Fibroblast of mammary gland (primary cell): Measurements from ENCODE around the gene BPIFA1.

Experiments used
- DNase-seq: peaks from one replicate; pipeline ENCODE4 v3.0.0-alpha.2; 2010; ENCODE audit warnings: low read depth
- H3K4me3 ChIP-seq: 2 replicates; pipeline ENCODE4 v1.5.1; 2011; ENCODE audit warnings: low read depth, mild to moderate bottlenecking, low read length, moderate library complexity; ENCODE audit not compliant: control insufficient read depth
- CTCF ChIP-seq: conservative IDR thresholded peaks from 2 replicates; pipeline ENCODE4 v1.5.1; 2011; ENCODE audit warnings: low read depth, low read length, inconsistent platforms; ENCODE audit not compliant: control insufficient read depth, insufficient read depth

Gene BPIFA1

GRCh38 chr20:33291830-33292355 lies 56.1 kb downstream of the BPIFA1 start:
- no peak overlapping the region for H3K4me3 ChIP-seq
- peak; percentile 95 for TF ChIP-seq CTCF
- DNase-seq = peak; percentile 20
